Skeletal muscle tissue (tissue), 5 donors: ENCODE results near the gene HEATR9. TPM values are rescaled to one million over a fixed set of nuclear protein-coding genes. Genes with fewer than 3 reads are reported as not detected.
A peak's percentile ranks its signal among the peaks of the same experiment; 100 is the strongest.

Experiments used
- H3K27ac ChIP-seq: one replicate; pipeline ENCODE4 v1.7.0; 2013; ENCODE audit warnings: mild to moderate bottlenecking, low read depth, low read length, inconsistent platforms
- H3K27me3 ChIP-seq, 3 donors: one replicate each; pipeline ENCODE4 v1.7.0; 2013; ENCODE audit warnings: low read length in 3 of 3; ENCODE audit not compliant: control insufficient read depth in 3 of 3, insufficient read depth in 3 of 3
- H3K36me3 ChIP-seq, 3 donors: one replicate each; pipeline ENCODE4 v1.7.0; 2013; ENCODE audit warnings: low read length in 3 of 3; ENCODE audit not compliant: control insufficient read depth in 3 of 3, insufficient read depth in 3 of 3
- H3K4me1 ChIP-seq, 3 donors: one replicate each; pipeline ENCODE4 v1.7.0; 2013; ENCODE audit warnings: low read length in 3 of 3, mild to moderate bottlenecking in 3 of 3; ENCODE audit not compliant: control insufficient read depth in 3 of 3, insufficient read depth in 3 of 3
- H3K4me3 ChIP-seq, 3 donors: one replicate each; pipeline ENCODE4 v1.7.0; 2013; ENCODE audit warnings: low read length in 3 of 3
- H3K9ac ChIP-seq, 3 donors: one replicate each; pipeline ENCODE4 v1.7.0; 2013; ENCODE audit warnings: low read length in 3 of 3, mild to moderate bottlenecking in 3 of 3, moderate library complexity in 2 of 3, low read depth in 1 of 3
- H3K9me3 ChIP-seq, 3 donors: one replicate each; pipeline ENCODE4 v1.7.0; 2013; ENCODE audit warnings: low read length in 3 of 3; ENCODE audit not compliant: control insufficient read depth in 3 of 3
- small RNA-seq: library from RNA; depleted of rRNA; stranded (forward); fragments of <200 nt; gene quantifications from one replicate; pipeline ENCODE3, GENCODE V24; 2014
- total RNA-seq: library from RNA; depleted of rRNA; stranded (reverse); fragments of >200 nt; gene quantifications from one replicate; pipeline ENCODE4 v1.2.3, GENCODE V29; 2014
- donor health status: Osteomylitis.

The HEATR9 gene
- total RNA-seq, 1 donor from 2014 or later: not detected

DNA sequence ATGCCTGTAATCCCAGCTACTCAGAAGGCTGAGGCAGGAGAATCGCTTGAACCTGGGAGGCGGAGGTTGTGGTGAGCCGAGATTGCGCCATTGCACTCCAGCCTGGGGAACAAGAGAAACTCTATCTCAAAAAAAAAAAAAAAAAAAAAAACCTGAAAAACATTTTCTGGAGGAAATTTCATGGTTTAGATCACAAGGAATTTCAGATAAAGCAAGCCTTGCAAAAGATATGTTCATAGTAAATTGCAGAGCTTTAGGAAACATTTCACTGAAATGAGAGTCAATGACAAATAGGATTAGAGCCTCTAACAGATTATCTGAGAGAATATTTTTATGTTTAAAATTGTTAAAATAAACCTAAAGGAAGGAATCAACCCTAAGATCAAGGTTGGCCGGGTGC lies 56.2 kb downstream of the HEATR9 start:
- peaks cover 13 to 25% (median 23%) of the 10 kb centered on the region in 3 donors for H3K4me1 ChIP-seq
- no peak overlapping the region for H3K27ac ChIP-seq

GRCh38 chr17:35811759-35812158 lies 56.9 kb downstream of the HEATR9 start:
- Histone ChIP-seq H3K27me3 (no peaks in the 10 kb centered on the region), H3K36me3 (peaks cover 0 to 4% (median 0%) of the 10 kb centered on the region in 3 donors), H3K4me3 (no peak overlapping the region), H3K27ac (no peak overlapping the region), H3K4me1 (peaks cover 13 to 25% (median 23%) of the 10 kb centered on the region in 3 donors), H3K9ac (no peak overlapping the region), H3K9me3 (no peaks in the 10 kb centered on the region)

More for the DNA sequence above, 56.2 kb downstream of the HEATR9 start:
- Histone ChIP-seq H3K9ac (no peak overlapping the region), H3K27me3 (no peaks in the 10 kb centered on the region), H3K9me3 (no peaks in the 10 kb centered on the region), H3K36me3 (peaks cover 0 to 4% (median under 1%) of the 10 kb centered on the region in 3 donors), H3K4me3 (no peak overlapping the region)

GRCh38 chr17:35809855-35810461 lies 58.7 kb downstream of the HEATR9 start:
- Histone ChIP-seq H3K27me3 (no peaks in the 10 kb centered on the region), H3K4me3 (peak overlapping the region; percentile 99), H3K36me3 (no peaks in the 10 kb centered on the region), H3K27ac (peak overlapping the region; percentile 91), H3K9ac (peak overlapping the region; percentile 95 to 98 (median 96)), H3K9me3 (no peaks in the 10 kb centered on the region), H3K4me1 (peaks cover 13 to 23% (median 21%) of the 10 kb centered on the region in 3 donors)

DNA sequence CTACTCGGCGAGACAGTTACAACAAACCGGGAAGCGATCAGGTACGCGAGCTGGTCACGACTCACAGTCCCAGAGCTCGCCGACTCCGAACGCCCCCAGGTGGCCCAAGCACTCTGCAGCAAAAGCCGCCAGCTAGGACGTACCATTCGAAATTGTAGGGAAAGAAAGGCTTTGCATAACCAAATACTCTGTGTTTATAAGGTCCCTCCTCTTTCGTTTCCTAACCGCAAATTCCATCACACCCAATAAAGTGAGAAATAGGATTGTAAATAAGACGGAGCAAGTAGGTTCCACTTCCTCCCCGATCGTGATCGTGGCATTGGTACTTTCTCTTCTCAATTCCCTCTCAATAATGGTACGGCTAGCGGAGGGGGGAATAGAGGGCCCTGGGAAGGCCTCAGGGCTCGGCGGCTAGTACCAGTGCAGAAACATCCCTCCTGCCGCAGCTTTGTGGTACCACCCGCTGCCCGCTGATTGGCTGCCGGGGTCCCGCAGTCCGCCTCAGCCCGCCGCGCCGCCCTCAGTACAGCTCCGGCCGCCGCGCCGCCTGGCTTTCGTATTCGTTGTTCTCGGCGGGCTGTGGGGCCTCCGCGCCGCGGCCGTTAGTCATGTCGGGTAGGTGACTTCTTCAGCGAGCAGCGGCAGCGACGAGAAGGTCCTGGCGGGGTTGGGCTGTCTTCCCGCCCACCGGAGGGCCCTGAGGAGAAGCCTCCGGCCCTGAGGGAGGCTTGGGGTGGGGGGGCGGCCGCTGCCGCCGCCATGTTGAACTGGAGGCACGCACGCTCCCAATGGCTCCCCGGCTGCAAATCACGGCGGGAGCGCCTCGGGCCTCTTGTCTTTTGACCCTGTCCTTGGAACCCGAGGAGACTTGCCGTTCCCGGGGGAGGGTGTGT lies 59.5 kb downstream of the HEATR9 start, which contains the start of gene TAF15:
TSS of gene TAF15 (plus strand) at position 523 of the 893 bp plus-strand sequence. CDS start at position 609, 86 bp downstream.
- Histone ChIP-seq H3K27ac (peak within 1 kb of the TSS; percentile 91), H3K36me3 (no peaks in the 10 kb centered on the region), H3K27me3 (no peaks in the 10 kb centered on the region), H3K9me3 (no peaks in the 10 kb centered on the region), H3K4me3 (peak within 1 kb of the TSS; percentile 99), H3K4me1 (peaks cover 13 to 23% (median 21%) of the 10 kb centered on the region in 3 donors), H3K9ac (peak within 1 kb of the TSS; percentile 95 to 98 (median 96))

DNA sequence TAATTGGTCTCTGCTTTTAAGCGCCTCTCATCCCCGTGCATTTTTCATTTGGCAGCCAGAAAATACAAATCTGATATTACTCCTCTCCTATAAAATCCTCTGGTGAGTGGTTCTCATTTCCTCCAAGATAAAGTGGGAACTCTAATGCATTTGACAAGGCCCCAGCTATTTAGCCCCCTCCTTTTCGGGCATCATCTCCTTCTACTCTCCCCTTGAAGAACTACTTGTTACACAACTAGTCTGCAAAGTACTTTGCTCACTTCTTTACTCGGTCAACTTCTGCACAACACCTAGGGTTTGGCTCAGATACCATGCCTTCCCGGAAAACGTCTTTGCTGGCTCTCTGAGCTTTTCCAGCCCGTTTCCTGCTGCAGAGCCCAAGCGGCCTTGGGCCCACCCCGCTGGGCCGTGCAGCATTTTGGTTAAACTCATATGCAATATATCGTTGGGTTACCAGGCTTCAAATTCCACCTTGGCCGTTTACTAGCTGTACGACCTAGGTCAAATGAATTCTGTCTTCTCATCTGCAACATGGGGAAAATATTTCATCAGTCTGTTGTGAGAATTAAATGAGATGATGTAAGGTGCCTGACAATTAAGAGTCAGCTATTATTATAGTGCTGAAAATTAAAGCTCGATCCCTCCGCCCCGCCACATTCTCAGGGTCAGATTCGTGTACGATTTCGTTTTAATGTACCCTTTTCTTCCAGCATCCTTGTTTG lies 60.3 kb downstream of the HEATR9 start:
- peaks cover 13 to 23% (median 21%) of the 10 kb centered on the region in 3 donors for H3K4me1 ChIP-seq
- peak overlapping the region; percentile 92 to 99 (median 99) for H3K4me3 ChIP-seq
- no peaks in the 10 kb centered on the region for H3K27me3 ChIP-seq
- H3K36me3 ChIP-seq: no peaks in the 10 kb centered on the region
- peak overlapping the region; percentile 91 for H3K27ac ChIP-seq
- peak overlapping the region; percentile 95 to 98 (median 96) for H3K9ac ChIP-seq
- no peaks in the 10 kb centered on the region for H3K9me3 ChIP-seq

- H3K4me3 ChIP-seq: no peak overlapping the region
- no peaks in the 10 kb centered on the region for H3K9me3 ChIP-seq
- H3K36me3 ChIP-seq: no peaks in the 10 kb centered on the region
- H3K27me3 ChIP-seq: no peaks in the 10 kb centered on the region
- no peak overlapping the region for H3K27ac ChIP-seq
- H3K9ac ChIP-seq: no peak overlapping the region
- peaks cover 13 to 23% (median 21%) of the 10 kb centered on the region in 3 donors for H3K4me1 ChIP-seq
Observed at GRCh38 chr17:35807371-35808144, 61.1 kb downstream of the HEATR9 start.

Small RNA genes lying within 50 kb of the gene (small RNA-seq; reads per million reads assigned to genes)
- 198 reads per million, percentile 97 among the genes with 10 or more reads in this experiment for gene RF00100

Other genes starting within 250 kb of the HEATR9 start
- 1.6 TPM for gene RASL10B, start 137.3 kb downstream of the HEATR9 start, total RNA-seq
- not detected for gene GAS2L2, start 115.7 kb downstream of the HEATR9 start, total RNA-seq
- gene C17orf50, start 108.0 kb downstream of the HEATR9 start, total RNA-seq: not detected
- gene MMP28, start 73.2 kb downstream of the HEATR9 start, total RNA-seq: 4.2 TPM
- gene TAF15, start 59.4 kb downstream of the HEATR9 start, total RNA-seq: 53.8 TPM
- 0.52 TPM for gene CCL5, start 11.5 kb upstream of the HEATR9 start, total RNA-seq
- not detected for gene RDM1, start 61.9 kb upstream of the HEATR9 start, total RNA-seq
- not detected for gene LYZL6, start 74.8 kb upstream of the HEATR9 start, total RNA-seq
- not detected for gene CCL16, start 112.6 kb upstream of the HEATR9 start, total RNA-seq
- gene CCL14, start 117.8 kb upstream of the HEATR9 start, total RNA-seq: 1.6 TPM
- gene CCL15, start 132.7 kb upstream of the HEATR9 start, total RNA-seq: not detected
- not detected for gene CCL23, start 149.1 kb upstream of the HEATR9 start, total RNA-seq
- not detected for gene CCL18, start 195.4 kb upstream of the HEATR9 start, total RNA-seq
- gene CCL3, start 221.3 kb upstream of the HEATR9 start, total RNA-seq: 7.3 TPM
- gene CCL4, start 234.9 kb upstream of the HEATR9 start, total RNA-seq: 1.6 TPM